PC-9 (cell line): ENCODE data around the gene KRT9. TPM values are rescaled to one million over a fixed set of nuclear protein-coding genes. Genes with fewer than 3 reads are reported as not detected.

Source experiments
- BruUV-seq: library from RNA; stranded (reverse); fragments of 400-500 nt; replicated peaks from 2 replicates; lab custom pipeline; 2021; lab: Mats Ljungman, UMichigan
- CTCF ChIA-PET: fragments of 300-600 bp; sonication (Branson Sonifier 250); formaldehyde crosslinking; loops from one replicate; lab custom pipeline; 2022; ENCODE audit warnings: antibody characterized with exemption; lab: Charles Lee
- POLR2A ChIA-PET: fragments of 300-600 bp; sonication (Branson Sonifier 250); formaldehyde crosslinking; loops from one replicate; lab custom pipeline; 2022; ENCODE audit warnings: antibody characterized with exemption; ENCODE audit not compliant: unreplicated experiment; lab: Charles Lee
- DNase-seq, 2 experiments: peaks; one replicate each; pipeline versions ENCODE4 v3.0.0 to v3.0.0-alpha.2; 2015 to 2022; ENCODE audit warnings: mixed read lengths in 1 of 2
- H2AFZ ChIP-seq: fragments of 200-600 bp; sonication (generic); 2 replicates; pipeline ENCODE4 v1.8.1; 2017; ENCODE audit warnings: antibody characterized with exemption
- H3F3A ChIP-seq: fragments of 200-600 bp; sonication (generic); 2 replicates; pipeline ENCODE4 v1.8.1; 2017; ENCODE audit warnings: antibody characterized with exemption, mild to moderate bottlenecking, low read depth; ENCODE audit not compliant: insufficient read depth
- H3K27ac ChIP-seq: fragments of 200-600 bp; sonication (generic); 2 replicates; pipeline ENCODE4 v1.6.1; 2016; ENCODE audit warnings: mixed run types
- H3K27me3 ChIP-seq: fragments of 200-600 bp; sonication (generic); 2 replicates; pipeline ENCODE4 v1.6.1; 2016; ENCODE audit warnings: low read depth, mixed run types; ENCODE audit not compliant: insufficient read depth
- H3K36me3 ChIP-seq: fragments of 200-600 bp; sonication (generic); 2 replicates; pipeline ENCODE4 v1.6.1; 2016; ENCODE audit warnings: low read depth, mixed run types
- H3K4me1 ChIP-seq: fragments of 200-600 bp; sonication (generic); replicated peaks from 2 replicates; pipeline ENCODE4 v1.6.1; 2016; ENCODE audit warnings: mixed run types; ENCODE audit not compliant: insufficient read depth
- H3K4me2 ChIP-seq: fragments of 200-600 bp; sonication (generic); 2 replicates; pipeline ENCODE4 v1.6.1; 2017; ENCODE audit warnings: mixed run types
- H3K4me3 ChIP-seq: fragments of 200-600 bp; sonication (generic); 2 replicates; pipeline ENCODE4 v1.6.1; 2016; ENCODE audit warnings: mixed run types
- H3K79me2 ChIP-seq: fragments of 200-600 bp; sonication (generic); 2 replicates; pipeline ENCODE4 v1.6.1; 2017; ENCODE audit warnings: low read depth, mixed run types
- H3K9me2 ChIP-seq: fragments of 200-600 bp; sonication (generic); 2 replicates; pipeline ENCODE4 v1.8.1; 2017; ENCODE audit warnings: mild to moderate bottlenecking; ENCODE audit not compliant: insufficient read depth
- H3K9me3 ChIP-seq: fragments of 200-600 bp; sonication (generic); 2 replicates; pipeline ENCODE4 v1.8.1; 2016; ENCODE audit warnings: low read depth; ENCODE audit not compliant: insufficient read depth
- H4K20me1 ChIP-seq: fragments of 200-600 bp; sonication (generic); 2 replicates; pipeline ENCODE4 v1.8.1; 2017; ENCODE audit not compliant: insufficient read depth
- CTCF ChIP-seq: fragments of 200-600 bp; sonication (generic); conservative IDR thresholded peaks from 2 replicates; pipeline ENCODE4 v1.6.1; 2017; ENCODE audit warnings: mixed run types, antibody characterized with exemption, mild to moderate bottlenecking, moderate library complexity
- EZH2 ChIP-seq: fragments of 200-600 bp; sonication (generic); IDR thresholded peaks from 2 replicates; pipeline ENCODE4 v1.8.0; 2017; ENCODE audit warnings: antibody characterized with exemption, low read depth
- intact Hi-C: fragments of 100-400 bp; cut with micrococcal nuclease; formaldehyde crosslinking; loops from one replicate; pipeline ENCODE4 v1.10.0; 2022; ENCODE audit not compliant: unreplicated experiment
- total RNA-seq: library from RNA; stranded (reverse); gene quantifications from 2 replicates; pipeline ENCODE4 v1.2.3, GENCODE V29; 2021

The KRT9 gene
- total RNA-seq, 1 experiment from 2014 or later, result 0.55 TPM

DNA sequence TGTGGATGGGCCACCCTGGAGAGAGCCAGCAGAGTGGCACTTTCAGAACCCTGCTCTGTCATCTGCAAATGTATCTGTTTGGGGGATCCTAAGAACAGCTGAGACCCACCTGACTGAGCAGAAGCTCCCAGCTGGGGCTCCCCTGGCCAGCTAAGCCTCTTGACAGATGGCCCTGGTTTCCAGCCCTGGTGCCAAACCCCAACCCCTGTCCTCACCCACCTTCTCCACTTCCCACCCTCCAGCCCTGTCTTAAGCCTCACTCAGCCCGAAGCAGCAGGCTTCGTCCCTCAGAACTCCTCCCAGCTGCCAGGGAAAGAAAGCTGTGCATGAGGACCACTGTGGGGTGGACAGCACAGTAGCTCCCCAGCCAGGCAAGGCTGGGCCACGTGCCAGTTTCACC lies 3.5 kb upstream of the KRT9 start:
- POLR2A ChIA-PET, result no interaction called here
- H2AFZ ChIP-seq, result no peak overlapping the region
- H3K4me2 ChIP-seq, result no peak overlapping the region
- no peak overlapping the region for H3K4me3 ChIP-seq
- no peak overlapping the region for H3K27ac ChIP-seq
- DNase-seq, result no peak
- peaks cover 30% of the 10 kb centered on the region for H3K4me1 ChIP-seq
- intact Hi-C loops, result loop anchor here (5.0 kb wide), 1 partner anchor 47 kb away; the partner anchor contains the start of gene KRT17
- H3K79me2 ChIP-seq, result no peaks in the 10 kb centered on the region
- CTCF ChIA-PET, result no interaction called here
- TF ChIP-seq EZH2 (no peak), CTCF (no peak)
- no peaks in the 10 kb centered on the region for H3K9me3 ChIP-seq
- H3K36me3 ChIP-seq, result no peaks in the 10 kb centered on the region
- peaks cover 16% of the 10 kb centered on the region; the same call in 1 of the 2 replicates for H3F3A ChIP-seq
- H3K27me3 ChIP-seq, result no peaks in the 10 kb centered on the region
- no peaks in the 10 kb centered on the region for H4K20me1 ChIP-seq
- H3K9me2 ChIP-seq, result no peaks in the 10 kb centered on the region
- no TSS peak for BruUV-seq

- Histone ChIP-seq H3F3A (no peaks in the 10 kb centered on the region), H3K79me2 (no peaks in the 10 kb centered on the region), H3K9me3 (no peaks in the 10 kb centered on the region), H3K4me3 (no peak overlapping the region), H4K20me1 (no peaks in the 10 kb centered on the region), H2AFZ (no peak overlapping the region), H3K9me2 (no peaks in the 10 kb centered on the region), H3K27ac (no peak overlapping the region), H3K4me1 (no peaks in the 10 kb centered on the region), H3K4me2 (no peak overlapping the region), H3K27me3 (no peaks in the 10 kb centered on the region), H3K36me3 (no peaks in the 10 kb centered on the region)
- intact Hi-C loops, result no loop called here
- ChIA-PET POLR2A (no interaction called here), CTCF (interaction anchor here (0.6 to 0.7 kb wide), 3 partner anchors 9 to 78 kb away, joined by 3 read pairs; no protein-coding TSS in a partner anchor)
- DNase-seq, result no peak
- BruUV-seq, result no TSS peak
- no peak for TF ChIP-seq CTCF
- TF ChIP-seq EZH2, result no peak
These were observed 4.5 kb downstream of the KRT9 start for GRCh38 chr17:41567317-41567716.

- no peaks in the 10 kb centered on the region for H3F3A ChIP-seq
- H3K9me2 ChIP-seq, result no peaks in the 10 kb centered on the region
- no peaks in the 10 kb centered on the region for H3K27me3 ChIP-seq
- no peaks in the 10 kb centered on the region for H4K20me1 ChIP-seq
- ChIA-PET POLR2A (interaction anchor here (0.6 to 0.7 kb wide), 2 partner anchors 14 to 500 kb away, joined by 3 to 24 read pairs; no protein-coding TSS in a partner anchor), CTCF (no interaction called here)
- H3K79me2 ChIP-seq, result no peaks in the 10 kb centered on the region
- no peaks in the 10 kb centered on the region for H3K9me3 ChIP-seq
- DNase-seq, result no peak
- no peaks in the 10 kb centered on the region for H3K4me1 ChIP-seq
- intact Hi-C loops, result no loop called here
- H3K36me3 ChIP-seq, result no peaks in the 10 kb centered on the region
- H3K4me2 ChIP-seq, result no peak overlapping the region
- H3K4me3 ChIP-seq, result no peak overlapping the region
- TF ChIP-seq EZH2 (no peak), CTCF (no peak)
- no peak overlapping the region for H3K27ac ChIP-seq
- BruUV-seq, result no TSS peak
- no peak overlapping the region for H2AFZ ChIP-seq
These were observed 6.5 kb downstream of the KRT9 start for GRCh38 chr17:41565338-41565737.
